Measurements from ENCODE around the gene LAYN. TPM values are rescaled to one million over a fixed set of nuclear protein-coding genes. Genes with fewer than 3 reads are reported as not detected.

LAYN gene
- total and polyA plus RNA-seq, 2 donors (not counting 3 experiments of a cell fraction or from before 2014, with no cell fraction given), result 0.92 to 2.2 TPM

DNA sequence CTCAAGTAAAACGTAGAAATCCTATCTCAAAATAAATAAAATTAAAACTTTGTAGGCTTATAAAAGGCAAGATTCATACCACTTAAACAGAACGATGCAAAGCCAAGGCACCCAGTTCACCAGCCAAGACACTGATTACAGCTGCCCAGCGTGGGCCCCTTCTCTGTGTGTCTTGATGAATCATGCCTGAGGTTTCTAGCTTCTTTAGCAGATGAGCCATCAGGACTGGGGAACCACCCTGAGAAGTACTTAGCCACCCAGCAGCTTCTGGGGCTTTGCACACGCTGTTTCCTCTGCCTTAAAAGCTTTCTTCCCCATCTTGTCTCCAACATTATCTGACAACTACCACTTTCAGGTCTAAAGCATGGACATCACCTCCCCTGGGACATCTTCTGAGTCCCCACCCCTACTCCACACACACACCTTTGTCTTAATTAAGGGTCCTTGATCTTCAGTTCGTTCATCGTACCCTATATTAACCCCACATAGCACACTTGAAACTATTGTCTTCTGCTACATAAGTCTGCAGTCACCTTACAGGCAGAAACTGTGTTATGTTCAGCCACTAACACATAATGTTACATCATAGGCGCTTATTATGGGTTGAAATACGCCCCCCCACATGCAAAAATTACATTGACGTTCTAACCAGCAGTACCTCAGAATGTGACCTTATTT lies 8.7 kb upstream of the LAYN start:
- ChIA-PET CTCF (interaction anchor here (1.2 kb wide), 1 partner anchor 340 kb away, joined by 3 read pairs; the partner anchor contains the start of gene ALG9), POLR2A (no interaction called here)
- no peak overlapping the region for H3K9ac ChIP-seq (replicated peaks; ENCODE audit: extremely low read depth, insufficient read depth, low read length)
- no peaks in the 10 kb centered on the region for H3K9me3 ChIP-seq (replicated peaks; ENCODE audit: control insufficient read depth, insufficient read depth, low read length)
- dilution Hi-C loops (cut with MboI; ENCODE audit: extremely low pct_ligation_motif_present, low sequenced_read_pairs), result no loop called here
- intact Hi-C loops (cut with micrococcal nuclease), result no loop called here
- H3K36me3 ChIP-seq (ENCODE audit: control insufficient read depth in 2 of 2, extremely low read depth in 1 of 2, insufficient read depth in 2 of 2, low read length in 2 of 2), result no peaks in the 10 kb centered on the region
- H3K27ac ChIP-seq (ENCODE audit: insufficient read depth, low read depth, low read length), result no peak overlapping the region
- no peaks in the 10 kb centered on the region for H4K20me1 ChIP-seq (replicated peaks; ENCODE audit: control insufficient read depth, extremely low read depth, insufficient read depth, low read length)
- H3K4me3 ChIP-seq (replicated peaks in 1 of 3; ENCODE audit: insufficient read depth in 1 of 3, low read depth in 1 of 3, low read length in 3 of 3), result no peak overlapping the region
- TF ChIP-seq, protein P1, sequence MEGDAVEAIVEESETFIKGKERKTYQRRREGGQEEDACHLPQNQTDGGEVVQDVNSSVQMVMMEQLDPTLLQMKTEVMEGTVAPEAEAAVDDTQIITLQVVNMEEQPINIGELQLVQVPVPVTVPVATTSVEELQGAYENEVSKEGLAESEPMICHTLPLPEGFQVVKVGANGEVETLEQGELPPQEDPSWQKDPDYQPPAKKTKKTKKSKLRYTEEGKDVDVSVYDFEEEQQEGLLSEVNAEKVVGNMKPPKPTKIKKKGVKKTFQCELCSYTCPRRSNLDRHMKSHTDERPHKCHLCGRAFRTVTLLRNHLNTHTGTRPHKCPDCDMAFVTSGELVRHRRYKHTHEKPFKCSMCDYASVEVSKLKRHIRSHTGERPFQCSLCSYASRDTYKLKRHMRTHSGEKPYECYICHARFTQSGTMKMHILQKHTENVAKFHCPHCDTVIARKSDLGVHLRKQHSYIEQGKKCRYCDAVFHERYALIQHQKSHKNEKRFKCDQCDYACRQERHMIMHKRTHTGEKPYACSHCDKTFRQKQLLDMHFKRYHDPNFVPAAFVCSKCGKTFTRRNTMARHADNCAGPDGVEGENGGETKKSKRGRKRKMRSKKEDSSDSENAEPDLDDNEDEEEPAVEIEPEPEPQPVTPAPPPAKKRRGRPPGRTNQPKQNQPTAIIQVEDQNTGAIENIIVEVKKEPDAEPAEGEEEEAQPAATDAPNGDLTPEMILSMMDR (IDR thresholded peaks at IDR 0.05; ENCODE audit: extremely low read depth in 1 of 2, insufficient read depth in 1 of 2, low read depth in 1 of 2, low read length in 2 of 2), result no peak
- no peak for TF ChIP-seq MYC (IDR thresholded peaks at IDR 0.05; ENCODE audit: low read depth, low read length)
- no peak for TF ChIP-seq POLR2A (IDR thresholded peaks at IDR 0.05; ENCODE audit: low read depth, low read length)
- TF ChIP-seq EZH2 (IDR thresholded peaks at IDR 0.05; ENCODE audit: borderline replicate concordance, low read depth, low read length, severe bottlenecking), result no peak
- no peak for TF ChIP-seq FOS (IDR thresholded peaks at IDR 0.05; ENCODE audit: borderline replicate concordance, insufficient read depth, low read length)
- TF ChIP-seq, protein P2, sequence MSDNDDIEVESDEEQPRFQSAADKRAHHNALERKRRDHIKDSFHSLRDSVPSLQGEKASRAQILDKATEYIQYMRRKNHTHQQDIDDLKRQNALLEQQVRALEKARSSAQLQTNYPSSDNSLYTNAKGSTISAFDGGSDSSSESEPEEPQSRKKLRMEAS (IDR thresholded peaks at IDR 0.05; ENCODE audit: insufficient read depth, insufficient read length), result no peak
- no peak for TF ChIP-seq JUN (IDR thresholded peaks at IDR 0.05; ENCODE audit: borderline replicate concordance, insufficient read depth, insufficient read length, low read depth)
- TF ChIP-seq GATA2 (IDR thresholded peaks at IDR 0.05; ENCODE audit: insufficient read depth, insufficient read length, low read depth, low read length), result no peak
- TF ChIP-seq POLR2AphosphoS5 (IDR thresholded peaks at IDR 0.05; ENCODE audit: insufficient read depth, low read depth, low read length), result no peak
- H3K79me2 ChIP-seq (ENCODE audit: control insufficient read depth, insufficient read depth, low read length), result no peaks in the 10 kb centered on the region
- no peaks in the 10 kb centered on the region for H3K4me1 ChIP-seq (ENCODE audit: control insufficient read depth, extremely low read depth, insufficient read depth, low read length)
- peaks cover 6 to 27% of the 10 kb centered on the region in 2 experiments for H3K27me3 ChIP-seq (ENCODE audit: control insufficient read depth in 2 of 2, insufficient read depth in 2 of 2, low read length in 2 of 2)
- no TSS peak for BruUV-seq (replicated peaks)
- DNase-seq (ENCODE audit: low read depth, low spot score), result no peak
- H3K4me2 ChIP-seq (ENCODE audit: insufficient read depth, low read length), result no peak overlapping the region
- no peaks in the 10 kb centered on the region for H3K9me1 ChIP-seq (replicated peaks; ENCODE audit: control insufficient read depth, extremely low read depth, insufficient read depth, low read length)
- no peak overlapping the region for H2AFZ ChIP-seq (ENCODE audit: low read depth, low read length)
- FAIRE-seq, result no peak
